ENCODE measurements around the gene PTPRN2. TPM values are rescaled to one million over a fixed set of nuclear protein-coding genes. Genes with fewer than 3 reads are reported as not detected.

The PTPRN2 gene
- total and polyA plus RNA-seq, 2 of the 13 experiments (the other 11 are each of a cell fraction or from before 2014, with no cell fraction given) = 2.5 to 24.2 TPM

DNA sequence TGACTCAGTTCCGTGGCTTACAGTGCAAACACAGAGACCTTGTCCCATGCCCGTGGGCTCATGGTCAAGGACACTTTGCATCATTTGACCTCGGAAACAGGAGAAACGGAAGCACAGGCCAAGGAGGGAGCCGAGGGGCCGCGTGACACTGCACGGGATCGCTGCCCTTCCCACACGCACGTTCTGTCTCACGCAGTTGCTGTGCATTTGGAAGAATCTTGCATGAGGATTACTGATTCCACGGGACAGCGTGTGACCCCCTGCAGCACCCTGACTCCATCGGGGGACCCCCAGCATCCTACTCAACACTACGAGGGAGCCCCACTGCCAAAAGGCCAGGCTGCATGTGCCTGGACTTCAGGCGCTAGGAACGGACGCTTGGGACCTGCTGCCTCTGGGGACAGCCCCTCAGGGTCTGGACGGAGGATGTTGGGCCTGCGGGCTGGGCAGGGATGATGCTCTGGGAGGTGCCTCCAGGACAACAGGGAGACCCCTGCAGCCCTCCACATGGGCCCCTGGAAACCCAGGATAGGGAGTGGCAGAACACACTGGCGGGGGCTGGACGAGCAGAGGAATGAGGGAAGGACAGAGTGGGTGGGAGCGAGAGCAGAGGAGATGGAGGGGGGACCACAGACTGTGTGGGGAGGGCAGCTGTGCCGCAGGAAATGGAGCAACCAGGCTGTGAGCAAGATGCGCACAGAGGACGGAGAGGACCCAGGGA lies 1028.6 kb downstream of the PTPRN2 start (continued):
- TF ChIP-seq, protein P1, sequence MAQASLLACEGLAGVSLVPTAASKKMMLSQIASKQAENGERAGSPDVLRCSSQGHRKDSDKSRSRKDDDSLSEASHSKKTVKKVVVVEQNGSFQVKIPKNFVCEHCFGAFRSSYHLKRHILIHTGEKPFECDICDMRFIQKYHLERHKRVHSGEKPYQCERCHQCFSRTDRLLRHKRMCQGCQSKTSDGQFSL (CRISPR knock-in tag; IDR thresholded peaks at IDR 0.05) = no peak
- no peak for TF ChIP-seq ZNF530 (CRISPR knock-in tag; IDR thresholded peaks at IDR 0.05; ENCODE audit: low read depth)
- peak; percentile 45; the same call in 1 of the 2 replicates for TF ChIP-seq RFXAP (CRISPR knock-in tag; IDR thresholded peaks at IDR 0.05; ENCODE audit: borderline replicate concordance)
- no peak for TF ChIP-seq ZNF205 (CRISPR knock-in tag; IDR thresholded peaks at IDR 0.05)
- peak; percentile 50; the same call in 1 of the 2 replicates for TF ChIP-seq MYC (CRISPR knock-in tag; IDR thresholded peaks at IDR 0.05; ENCODE audit: borderline replicate concordance)

DNA sequence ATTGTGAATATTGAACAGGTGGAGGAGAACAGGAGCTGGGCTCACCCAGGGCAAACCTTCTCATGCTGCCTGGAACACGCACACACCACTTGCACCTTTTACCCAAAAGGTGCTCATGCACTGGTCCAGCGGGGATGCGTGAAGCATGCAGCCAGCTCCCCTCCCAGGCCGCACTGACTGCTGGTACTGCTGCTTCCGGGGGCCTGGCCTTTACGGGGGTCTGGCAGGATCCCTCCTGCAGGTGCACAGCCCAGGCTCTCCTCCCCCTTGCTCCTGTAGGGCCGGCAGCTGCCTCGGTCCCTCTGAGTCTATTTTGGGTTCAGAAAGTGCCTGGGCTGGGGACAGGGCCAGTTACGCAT lies 1029.1 kb downstream of the PTPRN2 start:
- Histone ChIP-seq H3K4me2 (ENCODE audit: low read depth, low read length) (peak overlapping the region; percentile 33), H2AFZ (ENCODE audit: low read length) (no peak overlapping the region), H3K9me3 (ENCODE audit: low read length) (no peaks in the 10 kb centered on the region), H3K27ac (ENCODE audit: extremely low read length, insufficient read depth, low read length) (peak overlapping the region; percentile 40), H3K9ac (ENCODE audit: insufficient read depth, low read depth, low read length) (no peak overlapping the region), H3K4me1 (ENCODE audit: insufficient read depth, low read length) (peaks cover 64% of the 10 kb centered on the region), H3K4me3 (replicated peaks in 1 of 3; ENCODE audit: insufficient read depth in 1 of 3, low read depth in 2 of 3, low read length in 3 of 3) (peak overlapping the region in 1 of 3 experiments; percentile 31; a peak in 2 of 6 replicates), H3K36me3 (replicated peaks in 1 of 2; ENCODE audit: control insufficient read depth in 1 of 2, insufficient read depth in 2 of 2, low read length in 2 of 2) (no peaks in the 10 kb centered on the region), H3K27me3 (ENCODE audit: control insufficient read depth in 1 of 2, insufficient read depth in 2 of 2, low read length in 2 of 2) (peaks cover 2 to 6% of the 10 kb centered on the region in 2 experiments; a peak in 1 of 5 replicates), H4K20me1 (ENCODE audit: insufficient read depth, low read length) (no peaks in the 10 kb centered on the region), H3K79me2 (ENCODE audit: insufficient read depth, low read length) (no peaks in the 10 kb centered on the region)
- no peak; the same call in 1 of the 3 replicates for ATAC-seq
- in situ Hi-C loops (cut with HindIII; ENCODE audit: extremely low pct_ligation_motif_present, low pct_unique_long_range_greater_than_20kb) = no loop called here
- BruUV-seq (replicated peaks) = no TSS peak
- CTCF ChIA-PET (ENCODE audit: low intra/inter-chr PET ratio, low total read pairs) = no interaction called here
- no peak for FAIRE-seq
- DNase-seq (ENCODE audit: low spot score) = no peak
- 30% methylated on average over 2 of the region's 9 CpGs for WGBS (ENCODE audit: low lambda C conversion rate)
- intact Hi-C loops (cut with micrococcal nuclease; ENCODE audit: unreplicated experiment) = no loop called here
- POLR2A ChIA-PET = no interaction called here
- no peak for TF ChIP-seq ZNF12 (CRISPR knock-in tag; IDR thresholded peaks at IDR 0.05)
- 0 out of 2 replicates have a peak, but pooled peaks have one; percentile 44 for TF ChIP-seq ZNF598 (CRISPR knock-in tag; IDR thresholded peaks at IDR 0.05; ENCODE audit: borderline replicate concordance)
- TF ChIP-seq SSRP1 (CRISPR knock-in tag; IDR thresholded peaks at IDR 0.05) = no peak
- TF ChIP-seq ZFP82 (CRISPR knock-in tag; IDR thresholded peaks at IDR 0.05; ENCODE audit: borderline replicate concordance) = no peak
- no peak for TF ChIP-seq ZNF431 (CRISPR knock-in tag; IDR thresholded peaks at IDR 0.05; ENCODE audit: borderline replicate concordance, low read depth)
- TF ChIP-seq ZNF33A (CRISPR knock-in tag; IDR thresholded peaks at IDR 0.05; ENCODE audit: borderline replicate concordance) = no peak
- TF ChIP-seq, protein P2, sequence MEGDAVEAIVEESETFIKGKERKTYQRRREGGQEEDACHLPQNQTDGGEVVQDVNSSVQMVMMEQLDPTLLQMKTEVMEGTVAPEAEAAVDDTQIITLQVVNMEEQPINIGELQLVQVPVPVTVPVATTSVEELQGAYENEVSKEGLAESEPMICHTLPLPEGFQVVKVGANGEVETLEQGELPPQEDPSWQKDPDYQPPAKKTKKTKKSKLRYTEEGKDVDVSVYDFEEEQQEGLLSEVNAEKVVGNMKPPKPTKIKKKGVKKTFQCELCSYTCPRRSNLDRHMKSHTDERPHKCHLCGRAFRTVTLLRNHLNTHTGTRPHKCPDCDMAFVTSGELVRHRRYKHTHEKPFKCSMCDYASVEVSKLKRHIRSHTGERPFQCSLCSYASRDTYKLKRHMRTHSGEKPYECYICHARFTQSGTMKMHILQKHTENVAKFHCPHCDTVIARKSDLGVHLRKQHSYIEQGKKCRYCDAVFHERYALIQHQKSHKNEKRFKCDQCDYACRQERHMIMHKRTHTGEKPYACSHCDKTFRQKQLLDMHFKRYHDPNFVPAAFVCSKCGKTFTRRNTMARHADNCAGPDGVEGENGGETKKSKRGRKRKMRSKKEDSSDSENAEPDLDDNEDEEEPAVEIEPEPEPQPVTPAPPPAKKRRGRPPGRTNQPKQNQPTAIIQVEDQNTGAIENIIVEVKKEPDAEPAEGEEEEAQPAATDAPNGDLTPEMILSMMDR (CRISPR knock-in tag; IDR thresholded peaks at IDR 0.05) = no peak
- TF ChIP-seq, protein P3, sequence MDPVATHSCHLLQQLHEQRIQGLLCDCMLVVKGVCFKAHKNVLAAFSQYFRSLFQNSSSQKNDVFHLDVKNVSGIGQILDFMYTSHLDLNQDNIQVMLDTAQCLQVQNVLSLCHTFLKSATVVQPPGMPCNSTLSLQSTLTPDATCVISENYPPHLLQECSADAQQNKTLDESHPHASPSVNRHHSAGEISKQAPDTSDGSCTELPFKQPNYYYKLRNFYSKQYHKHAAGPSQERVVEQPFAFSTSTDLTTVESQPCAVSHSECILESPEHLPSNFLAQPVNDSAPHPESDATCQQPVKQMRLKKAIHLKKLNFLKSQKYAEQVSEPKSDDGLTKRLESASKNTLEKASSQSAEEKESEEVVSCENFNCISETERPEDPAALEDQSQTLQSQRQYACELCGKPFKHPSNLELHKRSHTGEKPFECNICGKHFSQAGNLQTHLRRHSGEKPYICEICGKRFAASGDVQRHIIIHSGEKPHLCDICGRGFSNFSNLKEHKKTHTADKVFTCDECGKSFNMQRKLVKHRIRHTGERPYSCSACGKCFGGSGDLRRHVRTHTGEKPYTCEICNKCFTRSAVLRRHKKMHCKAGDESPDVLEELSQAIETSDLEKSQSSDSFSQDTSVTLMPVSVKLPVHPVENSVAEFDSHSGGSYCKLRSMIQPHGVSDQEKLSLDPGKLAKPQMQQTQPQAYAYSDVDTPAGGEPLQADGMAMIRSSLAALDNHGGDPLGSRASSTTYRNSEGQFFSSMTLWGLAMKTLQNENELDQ (CRISPR knock-in tag; IDR thresholded peaks at IDR 0.05; ENCODE audit: borderline replicate concordance) = no peak
